ENCODE measurements around the gene PIAS2.
A peak's percentile ranks its signal among the peaks of the same experiment; 100 is the strongest.
"Not testable (repeated sequence)": the region's sequence is repeated elsewhere in the genome, so short reads cannot be mapped to it uniquely, and the experiment has no call there.

PIAS2 gene

GRCh38 chr18:46814399-46814798, 102.9 kb downstream of the PIAS2 start:
- Histone ChIP-seq H4K20me1 (no peaks in the 10 kb centered on the region), H3K27ac (no peak overlapping the region), H3K36me3 (peaks cover 8% of the 10 kb centered on the region; the same call in 1 of the 2 replicates), H3K4me1 (0 out of 2 replicates have a peak, but pooled peaks cover 9% of the 10 kb centered on the region), H3K9me3 (no peaks in the 10 kb centered on the region), H3K9ac (no peak overlapping the region), H3K4me3 (no peak overlapping the region), H3K4me2 (no peak overlapping the region), H3K27me3 (no peaks in the 10 kb centered on the region)
- no peak for TF ChIP-seq Cebpa-rat (IDR thresholded peaks at IDR 0.05)

DNA sequence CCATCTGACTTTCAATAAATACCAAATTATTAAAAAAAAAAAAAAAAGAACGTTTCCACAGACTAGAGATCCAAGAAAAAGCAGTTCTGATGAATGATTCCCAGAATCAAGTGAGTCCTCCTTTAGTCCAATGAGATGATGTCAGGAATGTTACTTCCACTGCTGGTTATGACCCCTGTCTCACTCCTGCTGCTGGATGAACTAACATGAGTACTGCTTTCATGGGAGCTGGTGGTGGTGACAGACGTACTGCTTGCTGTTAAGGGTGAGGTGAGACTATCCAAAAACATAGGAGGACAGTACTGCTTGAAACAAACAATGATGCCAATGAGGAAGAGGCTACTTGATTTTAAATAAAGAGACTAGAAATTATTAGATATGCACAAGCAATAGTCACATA, 105.0 kb downstream of the PIAS2 start:
- H3K9ac ChIP-seq: no peak overlapping the region
- H3K4me3 ChIP-seq: no peak overlapping the region
- TF ChIP-seq Cebpa-rat (IDR thresholded peaks at IDR 0.05): no peak
- H3K27ac ChIP-seq: no peak overlapping the region
- H3K4me2 ChIP-seq: no peak overlapping the region
- H3K27me3 ChIP-seq: no peaks in the 10 kb centered on the region
- H3K4me1 ChIP-seq: 0 out of 2 replicates have a peak, but pooled peaks cover 9% of the 10 kb centered on the region
- peaks cover 11% of the 10 kb centered on the region; the same call in 1 of the 2 replicates for H3K36me3 ChIP-seq
- H4K20me1 ChIP-seq: no peaks in the 10 kb centered on the region
- no peaks in the 10 kb centered on the region for H3K9me3 ChIP-seq

DNA sequence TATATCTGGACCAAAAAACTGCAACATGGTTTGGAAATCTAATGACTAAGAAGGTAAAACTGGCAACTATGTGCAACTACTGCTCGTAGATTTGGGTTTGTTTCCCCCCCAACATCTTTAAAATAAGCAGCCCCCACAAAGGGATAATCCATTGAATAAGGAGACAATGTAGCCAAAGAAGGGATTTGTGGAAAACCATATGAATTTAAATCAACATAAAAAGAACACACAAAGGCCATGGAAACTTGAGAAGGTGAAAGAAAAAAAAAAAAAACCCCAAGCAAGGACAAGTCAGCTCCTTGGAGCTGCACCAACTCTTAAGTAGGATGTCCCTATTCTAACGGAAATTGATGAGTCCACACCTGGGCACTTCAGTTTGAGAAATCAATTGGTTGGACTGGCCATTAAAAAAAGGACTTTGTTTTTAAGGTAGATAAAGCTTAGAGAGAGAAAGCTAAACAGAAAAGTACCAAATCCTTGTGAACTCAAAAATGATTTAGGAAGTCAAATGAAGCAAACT, 106.8 kb downstream of the PIAS2 start:
- no peak overlapping the region for H3K27ac ChIP-seq
- H4K20me1 ChIP-seq: no peaks in the 10 kb centered on the region
- H3K4me3 ChIP-seq: no peak overlapping the region
- H3K9me3 ChIP-seq: no peaks in the 10 kb centered on the region
- no peaks in the 10 kb centered on the region for H3K27me3 ChIP-seq
- H3K4me2 ChIP-seq: 0 out of 2 replicates have a peak overlapping the region, but pooled peaks have one; percentile 8
- H3K9ac ChIP-seq: no peak overlapping the region
- H3K4me1 ChIP-seq: 0 out of 2 replicates have a peak, but pooled peaks cover 4% of the 10 kb centered on the region
- no peak for TF ChIP-seq Cebpa-rat (IDR thresholded peaks at IDR 0.05)
- H3K36me3 ChIP-seq: peaks cover 11% of the 10 kb centered on the region; the same call in 1 of the 2 replicates

- TF ChIP-seq Cebpa-rat (IDR thresholded peaks at IDR 0.05): no peak
- H3K4me1 ChIP-seq: 0 out of 2 replicates have a peak, but pooled peaks cover 4% of the 10 kb centered on the region
These were observed 108.2 kb downstream of the PIAS2 start for GRCh38 chr18:46809145-46809544.

DNA sequence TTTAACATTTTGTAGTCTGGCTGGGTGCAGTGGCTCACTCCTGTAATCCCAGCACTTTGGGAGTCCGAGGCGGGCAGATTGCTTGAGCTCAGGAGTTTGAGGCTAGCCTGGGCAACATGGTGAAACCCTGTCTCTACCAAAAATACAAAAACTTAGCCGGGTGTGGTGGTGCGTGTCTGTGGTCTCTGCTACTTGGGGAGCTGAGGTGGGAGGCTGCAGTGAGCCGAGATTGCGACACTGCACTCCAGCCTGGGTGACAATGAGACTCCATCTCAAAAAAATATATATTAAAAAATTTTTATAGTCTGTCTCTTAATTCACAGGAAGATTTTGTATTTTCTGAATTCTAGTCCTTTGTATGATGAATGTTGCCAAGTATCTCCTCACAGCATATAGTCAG, 121.4 kb downstream of the PIAS2 start:
- not testable (repeated sequence) for H4K20me1 ChIP-seq, H3K9ac ChIP-seq
- TF ChIP-seq Cebpa-rat (IDR thresholded peaks at IDR 0.05): peak; percentile 98

More at GRCh38 chr18:46809145-46809544, 108.2 kb downstream of the PIAS2 start:
- no peak overlapping the region for H3K4me2 ChIP-seq
- H3K27ac ChIP-seq: no peak overlapping the region
- H3K27me3 ChIP-seq: no peaks in the 10 kb centered on the region
- no peak overlapping the region for H3K9ac ChIP-seq
- H4K20me1 ChIP-seq: no peaks in the 10 kb centered on the region
- peaks cover 11% of the 10 kb centered on the region; the same call in 1 of the 2 replicates for H3K36me3 ChIP-seq
- H3K4me3 ChIP-seq: no peak overlapping the region
- no peaks in the 10 kb centered on the region for H3K9me3 ChIP-seq

DNA sequence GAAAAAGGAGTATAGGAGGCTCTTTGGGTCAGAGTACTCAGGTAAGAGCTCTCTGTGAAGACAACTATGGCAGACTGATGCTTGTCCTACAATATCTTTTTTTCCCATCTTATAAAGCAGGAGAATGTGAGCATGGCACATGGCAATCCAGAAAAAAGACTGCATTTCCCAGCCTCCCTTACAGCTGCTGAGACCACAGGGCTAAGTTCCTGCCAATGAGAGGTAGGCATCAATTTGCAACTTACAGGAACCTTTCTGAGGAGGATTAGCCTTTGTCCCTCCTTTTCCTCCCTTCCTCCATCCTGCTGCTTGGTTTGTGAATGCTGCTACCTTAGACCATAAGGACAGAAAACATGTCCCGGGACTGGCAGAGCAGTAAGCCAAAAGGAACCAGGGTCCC, 122.7 kb downstream of the PIAS2 start:
- peaks cover 32% of the 10 kb centered on the region for H3K4me1 ChIP-seq
- no peak for TF ChIP-seq Cebpa-rat (IDR thresholded peaks at IDR 0.05)
- no peak overlapping the region for H3K27ac ChIP-seq

More for the DNA sequence above, 121.4 kb downstream of the PIAS2 start:
- not testable (repeated sequence) for H3K27ac ChIP-seq, H3K36me3 ChIP-seq, H3K27me3 ChIP-seq, H3K9me3 ChIP-seq, H3K4me3 ChIP-seq
- Histone ChIP-seq H3K4me2 (peak overlapping the region; percentile 36), H3K4me1 (peaks cover 32% of the 10 kb centered on the region)

GRCh38 chr18:46793565-46793964, 123.7 kb downstream of the PIAS2 start:
- H3K4me3 ChIP-seq: no peak overlapping the region
- H3K27ac ChIP-seq: no peak overlapping the region
- H4K20me1 ChIP-seq: no peaks in the 10 kb centered on the region
- TF ChIP-seq Cebpa-rat (IDR thresholded peaks at IDR 0.05): no peak
- no peaks in the 10 kb centered on the region for H3K36me3 ChIP-seq
- H3K9ac ChIP-seq: no peak overlapping the region
- peaks cover 9% of the 10 kb centered on the region for H3K9me3 ChIP-seq
- no peaks in the 10 kb centered on the region for H3K27me3 ChIP-seq
- peaks cover 32% of the 10 kb centered on the region for H3K4me1 ChIP-seq
- peak overlapping the region; percentile 53 for H3K4me2 ChIP-seq

More for the DNA sequence above, 122.7 kb downstream of the PIAS2 start:
- Histone ChIP-seq H3K9me3 (peaks cover 7% of the 10 kb centered on the region), H3K9ac (no peak overlapping the region), H3K36me3 (no peaks in the 10 kb centered on the region), H3K4me3 (no peak overlapping the region), H4K20me1 (no peaks in the 10 kb centered on the region), H3K27me3 (no peaks in the 10 kb centered on the region), H3K4me2 (peak overlapping the region; percentile 53; the same call in 1 of the 2 replicates)

GRCh38 chr18:46789088-46789487, 128.2 kb downstream of the PIAS2 start:
- no peak overlapping the region for H3K4me2 ChIP-seq
- H3K4me3 ChIP-seq: no peak overlapping the region
- no peaks in the 10 kb centered on the region for H3K36me3 ChIP-seq
- TF ChIP-seq Cebpa-rat (IDR thresholded peaks at IDR 0.05): no peak
- no peaks in the 10 kb centered on the region for H3K27me3 ChIP-seq
- H4K20me1 ChIP-seq: no peaks in the 10 kb centered on the region
- no peak overlapping the region for H3K9ac ChIP-seq
- H3K9me3 ChIP-seq: peaks cover 22% of the 10 kb centered on the region
- peaks cover 7% of the 10 kb centered on the region for H3K4me1 ChIP-seq
- H3K27ac ChIP-seq: no peak overlapping the region

GRCh38 chr18:46787674-46788073, 129.6 kb downstream of the PIAS2 start:
- no peaks in the 10 kb centered on the region for H4K20me1 ChIP-seq
- H3K9me3 ChIP-seq: peaks cover 26% of the 10 kb centered on the region
- H3K27ac ChIP-seq: no peak overlapping the region
- H3K4me2 ChIP-seq: no peak overlapping the region
- no peak for TF ChIP-seq Cebpa-rat (IDR thresholded peaks at IDR 0.05)
- no peaks in the 10 kb centered on the region for H3K27me3 ChIP-seq
- no peak overlapping the region for H3K4me3 ChIP-seq
- no peaks in the 10 kb centered on the region for H3K36me3 ChIP-seq
- H3K4me1 ChIP-seq: no peaks in the 10 kb centered on the region
- H3K9ac ChIP-seq: no peak overlapping the region

DNA sequence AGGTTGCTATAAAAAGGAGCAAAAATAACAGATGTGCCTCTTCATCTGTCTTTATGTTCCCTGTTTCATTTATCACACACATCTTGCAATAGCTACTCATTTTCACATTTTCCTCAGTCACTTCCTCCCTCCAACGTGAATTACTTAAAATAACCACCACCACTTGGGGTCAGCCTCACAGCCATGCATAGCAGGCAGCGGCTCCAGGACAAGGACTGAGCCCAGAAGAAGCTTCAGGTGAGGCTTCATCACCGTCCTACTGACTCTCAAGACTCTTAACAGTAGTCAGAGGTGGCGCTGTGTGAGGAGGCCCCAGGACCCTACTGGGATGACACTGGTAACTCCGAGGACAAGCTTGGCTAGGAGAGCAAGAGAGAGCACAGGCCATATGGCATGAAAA, 144.9 kb downstream of the PIAS2 start:
- Histone ChIP-seq H3K4me1 (peaks cover 59% of the 10 kb centered on the region), H3K9me3 (peaks cover 5% of the 10 kb centered on the region), H3K36me3 (no peaks in the 10 kb centered on the region), H3K27me3 (no peaks in the 10 kb centered on the region), H3K4me3 (no peak overlapping the region), H3K4me2 (peak overlapping the region; percentile 79), H3K9ac (peak overlapping the region; percentile 53; the same call in 1 of the 2 replicates), H3K27ac (peak overlapping the region; percentile 75), H4K20me1 (no peaks in the 10 kb centered on the region)
- no peak for TF ChIP-seq Cebpa-rat (IDR thresholded peaks at IDR 0.05)

All from BLaER1 (cell line).